Subcutaneous adipose tissue (tissue), 4 donors: ENCODE results near the gene PLXDC1. TPM values are rescaled to one million over a fixed set of nuclear protein-coding genes. Genes with fewer than 3 reads are reported as not detected.

Experiments
- total RNA-seq, 4 donors: library from RNA; depleted of rRNA; stranded (reverse); fragments of >200 nt; gene quantifications; one replicate each; pipeline ENCODE4 v1.1.0, GENCODE V29; 2016
- TF ChIP-seq, protein P1 (sequence below): fragments of 450-650 bp; IDR thresholded peaks from one replicate; pipeline ENCODE4 v1.5.1; 2016; ENCODE audit warnings: low read depth, mild to moderate bottlenecking, control low read depth, antibody characterized with exemption, moderate library complexity

PLXDC1 gene
- total RNA-seq, 4 donors from 2014 or later, result 1.7 to 13.3 (median 5.6) TPM

DNA sequence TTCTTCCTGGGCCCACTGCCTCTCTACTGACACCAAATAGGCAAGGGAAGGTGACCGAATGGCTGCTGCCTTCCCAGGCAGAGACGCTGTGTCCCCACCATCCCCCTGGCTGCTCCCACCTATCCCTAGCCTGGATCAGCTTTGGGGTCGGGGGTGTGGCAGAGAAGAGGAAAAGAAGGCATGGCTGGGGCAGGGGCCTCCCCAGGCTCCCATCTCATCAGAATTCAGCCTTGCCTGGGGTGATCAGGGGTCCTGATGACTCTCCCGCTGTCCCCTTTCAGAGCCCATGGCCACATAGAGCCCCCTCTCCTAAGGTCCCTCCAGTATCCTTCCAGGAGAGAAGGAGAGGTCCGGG is 665 bp downstream of the PLXDC1 start:
- TF ChIP-seq, protein P1, sequence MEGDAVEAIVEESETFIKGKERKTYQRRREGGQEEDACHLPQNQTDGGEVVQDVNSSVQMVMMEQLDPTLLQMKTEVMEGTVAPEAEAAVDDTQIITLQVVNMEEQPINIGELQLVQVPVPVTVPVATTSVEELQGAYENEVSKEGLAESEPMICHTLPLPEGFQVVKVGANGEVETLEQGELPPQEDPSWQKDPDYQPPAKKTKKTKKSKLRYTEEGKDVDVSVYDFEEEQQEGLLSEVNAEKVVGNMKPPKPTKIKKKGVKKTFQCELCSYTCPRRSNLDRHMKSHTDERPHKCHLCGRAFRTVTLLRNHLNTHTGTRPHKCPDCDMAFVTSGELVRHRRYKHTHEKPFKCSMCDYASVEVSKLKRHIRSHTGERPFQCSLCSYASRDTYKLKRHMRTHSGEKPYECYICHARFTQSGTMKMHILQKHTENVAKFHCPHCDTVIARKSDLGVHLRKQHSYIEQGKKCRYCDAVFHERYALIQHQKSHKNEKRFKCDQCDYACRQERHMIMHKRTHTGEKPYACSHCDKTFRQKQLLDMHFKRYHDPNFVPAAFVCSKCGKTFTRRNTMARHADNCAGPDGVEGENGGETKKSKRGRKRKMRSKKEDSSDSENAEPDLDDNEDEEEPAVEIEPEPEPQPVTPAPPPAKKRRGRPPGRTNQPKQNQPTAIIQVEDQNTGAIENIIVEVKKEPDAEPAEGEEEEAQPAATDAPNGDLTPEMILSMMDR, result no peak

DNA sequence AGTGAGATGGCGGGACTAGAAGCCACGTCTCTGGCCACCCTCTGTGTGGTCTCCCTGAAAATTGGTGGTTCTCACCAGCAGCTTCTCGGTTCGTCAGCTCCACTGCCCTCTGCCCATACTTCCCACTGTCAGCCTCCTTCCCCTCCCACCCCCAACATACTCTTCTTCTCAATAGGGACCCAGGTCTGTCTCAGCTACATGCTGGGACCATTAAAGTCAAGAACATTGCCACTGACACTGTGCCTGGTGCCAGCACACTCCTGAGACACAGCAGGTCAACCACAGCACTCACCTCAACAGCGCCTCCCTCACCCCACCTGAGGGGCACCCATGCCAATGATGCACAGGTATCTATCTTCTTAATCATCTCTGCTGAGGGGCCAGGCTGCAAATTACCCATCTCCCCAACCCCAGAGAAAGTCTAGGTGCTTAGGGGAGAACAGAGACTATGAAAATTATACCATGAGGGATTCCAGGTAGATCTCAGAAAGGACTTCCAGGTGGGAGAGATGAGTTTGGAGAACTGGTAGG is 1.3 kb downstream of the PLXDC1 start:
- TF ChIP-seq, protein P1, result no peak

DNA sequence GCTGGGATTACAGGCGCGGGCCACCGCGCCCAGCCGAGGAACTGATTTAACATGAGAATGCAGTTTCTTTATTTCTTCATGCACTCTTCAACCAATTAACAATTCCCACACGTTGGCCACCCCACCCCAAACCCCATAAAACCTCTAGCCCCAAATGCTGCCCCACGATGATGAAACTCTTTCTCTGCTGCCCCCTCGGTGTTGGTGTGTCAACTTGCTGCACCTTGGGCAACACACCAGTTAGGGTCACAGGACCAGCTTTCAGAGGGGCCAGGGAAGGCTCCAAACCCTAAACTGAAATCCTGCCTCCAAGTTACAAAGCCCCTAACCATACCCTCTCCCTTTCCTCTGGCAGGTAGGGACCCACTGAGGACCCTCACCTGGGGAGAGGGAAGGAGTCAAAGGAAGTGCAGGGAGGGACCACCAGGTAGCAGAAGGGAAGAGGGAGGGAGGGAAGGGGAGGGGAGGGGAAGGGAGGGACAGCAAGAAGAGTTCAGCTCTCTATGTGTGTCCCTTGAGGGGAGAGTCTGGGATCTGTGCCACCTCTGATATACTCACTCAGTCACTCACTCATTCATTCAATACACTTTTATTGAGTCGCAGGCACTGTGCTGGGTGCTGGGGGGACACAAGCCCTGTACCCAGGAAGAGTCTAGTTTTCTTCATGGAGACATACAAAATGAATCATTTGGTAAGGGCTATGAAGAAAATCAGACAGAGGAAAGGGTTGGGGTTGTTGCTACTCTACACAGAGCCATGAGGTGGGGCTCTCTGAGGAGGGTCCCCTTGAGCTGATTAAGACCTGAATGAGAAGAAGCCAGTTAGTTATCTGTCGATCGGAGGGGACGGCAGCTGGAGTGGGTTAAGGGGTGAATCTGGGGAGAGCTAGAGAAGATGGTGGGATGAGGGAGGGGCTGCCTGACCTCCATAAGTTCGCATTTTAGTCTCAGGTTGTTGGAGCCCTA is 3.9 kb downstream of the PLXDC1 start:
- TF ChIP-seq, protein P1, result no peak

DNA sequence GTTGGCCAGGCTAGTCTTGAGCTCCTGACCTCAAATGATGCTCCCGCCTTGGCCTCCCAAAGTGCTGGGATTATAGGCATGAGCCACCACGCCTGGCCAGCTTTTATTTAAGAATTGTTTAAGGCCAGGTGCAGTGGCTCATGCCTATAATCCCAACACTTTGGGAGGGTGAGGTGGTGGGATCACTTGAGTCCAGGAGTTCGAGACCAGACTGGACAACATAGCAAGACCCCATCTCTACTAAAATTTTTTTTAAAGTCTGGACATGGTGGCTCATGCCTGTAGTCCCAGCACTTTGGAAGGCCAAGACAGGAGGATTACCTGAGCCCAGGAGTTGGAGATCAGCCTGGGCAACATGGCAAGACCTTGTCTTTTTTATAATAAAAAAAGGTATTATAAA is 5.2 kb downstream of the PLXDC1 start:
- TF ChIP-seq, protein P1, result no peak

DNA sequence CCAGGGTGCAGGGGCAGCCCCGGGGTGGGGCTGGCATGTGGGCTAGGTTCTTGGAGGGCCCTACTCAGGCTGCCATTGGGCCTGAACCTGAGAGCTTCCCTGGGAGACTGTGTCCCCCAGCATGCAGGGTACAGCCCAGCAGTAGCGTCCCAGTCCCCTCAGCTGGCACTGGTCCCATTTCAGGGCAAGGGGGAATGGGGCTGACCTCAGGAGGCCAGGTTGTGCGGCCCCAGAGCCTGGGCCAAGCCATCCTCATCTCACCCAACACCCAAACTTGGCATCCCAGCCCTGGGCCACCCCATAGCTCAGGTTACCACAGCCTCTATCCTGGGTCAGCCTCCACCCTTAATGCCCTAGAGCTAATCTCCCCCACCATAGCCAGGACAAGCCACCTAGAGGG is 6.3 kb downstream of the PLXDC1 start:
- TF ChIP-seq, protein P1, result no peak

DNA sequence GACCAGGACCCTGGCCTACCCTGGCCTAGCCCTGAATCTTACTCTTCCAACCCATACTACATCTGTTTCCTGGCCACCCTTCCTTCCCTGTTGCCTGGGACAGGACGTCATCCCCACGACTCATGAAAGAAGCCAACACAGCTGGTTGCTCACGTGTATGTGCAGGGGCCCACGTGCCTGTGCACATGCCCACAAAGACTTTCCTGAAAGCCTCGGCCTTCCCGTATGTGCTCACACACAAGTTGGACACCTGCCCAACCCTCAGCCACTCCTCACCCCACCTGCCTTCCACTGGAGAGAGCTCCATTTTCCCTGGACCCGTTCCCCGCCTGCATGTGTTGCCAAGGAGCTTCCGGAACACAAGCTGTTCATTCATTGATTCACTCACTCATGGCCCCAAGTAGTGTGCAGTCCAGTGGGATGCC is 7.0 kb downstream of the PLXDC1 start:
- TF ChIP-seq, protein P1, result no peak

DNA sequence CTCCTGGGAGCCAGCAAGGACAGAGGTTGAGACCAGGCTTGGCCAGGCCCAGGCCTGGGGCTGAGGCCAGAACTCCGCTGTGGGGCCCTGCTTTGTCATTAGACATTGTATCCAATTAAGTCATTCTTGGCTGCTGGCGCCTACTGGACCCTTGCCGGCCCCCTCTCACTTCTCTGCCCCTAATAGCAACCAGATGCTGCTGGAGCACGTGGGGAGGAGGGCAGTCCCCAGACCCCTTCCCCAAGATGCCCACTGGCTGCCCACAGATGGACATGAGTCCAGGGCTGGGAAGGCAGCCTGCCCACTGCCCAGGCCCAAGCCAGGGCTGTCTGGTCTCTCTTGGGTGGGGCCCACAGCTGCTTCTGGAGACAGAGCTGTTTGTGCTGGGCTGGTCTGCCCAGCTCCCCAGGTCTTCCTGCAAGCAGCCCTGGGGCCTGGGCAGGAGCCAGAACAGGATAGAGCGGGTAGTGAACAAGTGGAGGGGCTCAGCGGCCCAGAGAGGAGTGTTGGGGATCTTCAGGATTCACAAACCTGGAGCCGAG is 7.8 kb downstream of the PLXDC1 start:
- TF ChIP-seq, protein P1, result no peak
